Peyer's patch (tissue), 4 donors: Measurements from ENCODE around the gene TNN.

Experiments used
- POLR2A ChIP-seq, 2 donors: fragments of 450-650 bp; IDR thresholded peaks; one replicate each; pipeline ENCODE4 v1.5.1; 2017; ENCODE audit warnings: antibody characterized with exemption in 2 of 2, mild to moderate bottlenecking in 2 of 2, moderate library complexity in 2 of 2
- TF ChIP-seq, protein P1 (sequence below), 6 experiments: fragments of 450-650 bp in 4 of 6; fragments of 200-600 bp in 2 of 6; sonication (generic) in 1 of 6; IDR thresholded peaks; one replicate each; pipeline ENCODE4 v1.5.1; 2017 to 2019; ENCODE audit warnings: antibody characterized with exemption in 6 of 6, mild to moderate bottlenecking in 3 of 6, moderate library complexity in 1 of 6

- TF ChIP-seq, protein P1, sequence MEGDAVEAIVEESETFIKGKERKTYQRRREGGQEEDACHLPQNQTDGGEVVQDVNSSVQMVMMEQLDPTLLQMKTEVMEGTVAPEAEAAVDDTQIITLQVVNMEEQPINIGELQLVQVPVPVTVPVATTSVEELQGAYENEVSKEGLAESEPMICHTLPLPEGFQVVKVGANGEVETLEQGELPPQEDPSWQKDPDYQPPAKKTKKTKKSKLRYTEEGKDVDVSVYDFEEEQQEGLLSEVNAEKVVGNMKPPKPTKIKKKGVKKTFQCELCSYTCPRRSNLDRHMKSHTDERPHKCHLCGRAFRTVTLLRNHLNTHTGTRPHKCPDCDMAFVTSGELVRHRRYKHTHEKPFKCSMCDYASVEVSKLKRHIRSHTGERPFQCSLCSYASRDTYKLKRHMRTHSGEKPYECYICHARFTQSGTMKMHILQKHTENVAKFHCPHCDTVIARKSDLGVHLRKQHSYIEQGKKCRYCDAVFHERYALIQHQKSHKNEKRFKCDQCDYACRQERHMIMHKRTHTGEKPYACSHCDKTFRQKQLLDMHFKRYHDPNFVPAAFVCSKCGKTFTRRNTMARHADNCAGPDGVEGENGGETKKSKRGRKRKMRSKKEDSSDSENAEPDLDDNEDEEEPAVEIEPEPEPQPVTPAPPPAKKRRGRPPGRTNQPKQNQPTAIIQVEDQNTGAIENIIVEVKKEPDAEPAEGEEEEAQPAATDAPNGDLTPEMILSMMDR (IDR thresholded peaks at IDR 0.05), result no peak
- TF ChIP-seq POLR2A (IDR thresholded peaks at IDR 0.05), result no peak
Measured at GRCh38 chr1:175166746-175167145, 99.1 kb downstream of the TNN start.
